ENCODE measurements around the gene CIB1. TPM values are rescaled to one million over a fixed set of nuclear protein-coding genes. Genes with fewer than 3 reads are reported as not detected.
A peak's percentile ranks its signal among the peaks of the same experiment; 100 is the strongest.

CIB1 gene
- total RNA-seq, 1 experiment from 2014 or later = 23.0 TPM

- no peak for TF ChIP-seq CTCF (conservative IDR thresholded peaks at IDR 0.05)
Measured at GRCh38 chr15:90243943-90244639, 10.3 kb upstream of the CIB1 start.

More at GRCh38 chr15:90243943-90244639, 10.3 kb upstream of the CIB1 start:
- no peaks in the 10 kb centered on the region for H4K20me1 ChIP-seq (ENCODE audit: control insufficient read depth, insufficient read depth, insufficient read length)
- H3K18ac ChIP-seq (ENCODE audit: insufficient read length, low read depth, low read length) = no peak overlapping the region
- no peaks in the 10 kb centered on the region for H3K79me2 ChIP-seq (ENCODE audit: insufficient read depth, low read length)
- no peak overlapping the region for H4K5ac ChIP-seq (ENCODE audit: insufficient read length, low read depth, low read length)
- WGBS (ENCODE audit: extremely low coverage, insufficient read length, low lambda C conversion rate) = no CpG with 5 or more reads among the region's 10 CpGs
- H3K36me3 Mint-ChIP-seq (ENCODE audit: insufficient read depth in 1 of 3, low read depth in 3 of 3) = peaks cover 0 to 3% (median 0%) of the 10 kb centered on the region in 3 experiments; a peak in 1 of 7 replicates
- H3K23me2 ChIP-seq (ENCODE audit: insufficient read length, low read depth, low read length, poor library complexity, severe bottlenecking) = peaks cover 1% of the 10 kb centered on the region
- no peak overlapping the region for H3K27ac ChIP-seq (ENCODE audit: insufficient read length, low read depth, low read length)
- no peak overlapping the region for H3K56ac ChIP-seq (ENCODE audit: insufficient read length, low read depth, low read length)
- no peak overlapping the region for H2BK15ac ChIP-seq (ENCODE audit: low read depth, low read length)
- H2BK12ac ChIP-seq (ENCODE audit: insufficient read length, low read depth, low read length) = no peak overlapping the region
- H3K4me2 ChIP-seq (ENCODE audit: insufficient read depth, insufficient read length, low read length) = no peak overlapping the region
- H3T11ph ChIP-seq (ENCODE audit: low read length) = no peak overlapping the region
- H3K27ac Mint-ChIP-seq = no peak overlapping the region
- H3K79me1 ChIP-seq (ENCODE audit: insufficient read depth, low read depth, low read length, poor library complexity, severe bottlenecking) = no peaks in the 10 kb centered on the region
- no peaks in the 10 kb centered on the region for H3K4me1 Mint-ChIP-seq
- no peak overlapping the region for H3K14ac ChIP-seq (ENCODE audit: insufficient read depth, low read length)
- H2AK5ac ChIP-seq (ENCODE audit: insufficient read length, low read length) = no peak overlapping the region
- no peak overlapping the region for H4K8ac ChIP-seq (replicated peaks; ENCODE audit: insufficient read length, low read depth, low read length)
- H3K9me3 ChIP-seq (ENCODE audit: control insufficient read depth, low read depth, low read length) = no peaks in the 10 kb centered on the region
- no peak overlapping the region for H3K23ac ChIP-seq (ENCODE audit: insufficient read length, low read depth, low read length)
- no peak overlapping the region for H4K91ac ChIP-seq (ENCODE audit: insufficient read length, low read depth, low read length)
- H2BK20ac ChIP-seq (ENCODE audit: low read depth, low read length, poor library complexity, severe bottlenecking) = no peak overlapping the region
- H3K4ac ChIP-seq (ENCODE audit: low read depth, low read length) = no peak overlapping the region
- H2AFZ ChIP-seq (ENCODE audit: low read length) = no peak overlapping the region
- H3K9ac ChIP-seq (ENCODE audit: extremely low read depth, insufficient read length, low read length) = no peak overlapping the region
- no peak overlapping the region for H2BK120ac ChIP-seq (ENCODE audit: low read depth, low read length, poor library complexity, severe bottlenecking)
- no peak overlapping the region for H3K4me3 Mint-ChIP-seq
- H3K27me3 ChIP-seq (ENCODE audit: insufficient read depth, low read length) = no peaks in the 10 kb centered on the region
- H2BK5ac ChIP-seq (ENCODE audit: insufficient read length, low read length) = peak overlapping the region; percentile 79
- no peaks in the 10 kb centered on the region for H3K9me3 Mint-ChIP-seq
- H3K27me3 Mint-ChIP-seq (ENCODE audit: low read depth) = peaks cover 6% of the 10 kb centered on the region
- no peaks in the 10 kb centered on the region for H3K4me1 ChIP-seq (ENCODE audit: insufficient read depth, low read length)
- DNase-seq = no peak

All from H9 (cell line).